IPS DF 6.9 (cell line): ENCODE results near the gene UQCC5.

Source experiments
- DNase-seq: peaks from one replicate; pipeline ENCODE4 v3.0.0-alpha.2; 2013; ENCODE audit warnings: low read depth, low spot score
- H3K27ac ChIP-seq: one replicate; pipeline ENCODE4 v1.5.1; 2013; ENCODE audit warnings: low read length, control low read depth
- H3K27me3 ChIP-seq: 2 replicates; pipeline ENCODE4 v1.6.1; 2013; ENCODE audit warnings: mild to moderate bottlenecking, low read length; ENCODE audit not compliant: control insufficient read depth, insufficient read depth
- H3K36me3 ChIP-seq: 2 replicates; pipeline ENCODE4 v1.6.1; 2013; ENCODE audit warnings: low read length; ENCODE audit not compliant: control insufficient read depth, insufficient read depth
- H3K4me1 ChIP-seq: 2 replicates; pipeline ENCODE4 v1.6.1; 2013; ENCODE audit warnings: low read length; ENCODE audit not compliant: control insufficient read depth, insufficient read depth
- H3K4me3 ChIP-seq: 2 replicates; pipeline ENCODE4 v1.5.1; 2013; ENCODE audit warnings: mild to moderate bottlenecking, low read length
- H3K9me3 ChIP-seq: 2 replicates; pipeline ENCODE4 v1.6.1; 2013; ENCODE audit warnings: low read length, inconsistent platforms; ENCODE audit not compliant: control insufficient read depth, insufficient read depth
- WGBS: extraction: QIAGEN DNeasy Blood & Tissue Kit; methylation state at CpG from one replicate; pipeline ENCODE4 v1.1.7; 2013; ENCODE audit warnings: mixed read lengths, missing lambda C conversion rate; ENCODE audit not compliant: insufficient read length, insufficient coverage; 5-methylcytosine and 5-hydroxymethylcytosine counted together

The UQCC5 gene

DNA sequence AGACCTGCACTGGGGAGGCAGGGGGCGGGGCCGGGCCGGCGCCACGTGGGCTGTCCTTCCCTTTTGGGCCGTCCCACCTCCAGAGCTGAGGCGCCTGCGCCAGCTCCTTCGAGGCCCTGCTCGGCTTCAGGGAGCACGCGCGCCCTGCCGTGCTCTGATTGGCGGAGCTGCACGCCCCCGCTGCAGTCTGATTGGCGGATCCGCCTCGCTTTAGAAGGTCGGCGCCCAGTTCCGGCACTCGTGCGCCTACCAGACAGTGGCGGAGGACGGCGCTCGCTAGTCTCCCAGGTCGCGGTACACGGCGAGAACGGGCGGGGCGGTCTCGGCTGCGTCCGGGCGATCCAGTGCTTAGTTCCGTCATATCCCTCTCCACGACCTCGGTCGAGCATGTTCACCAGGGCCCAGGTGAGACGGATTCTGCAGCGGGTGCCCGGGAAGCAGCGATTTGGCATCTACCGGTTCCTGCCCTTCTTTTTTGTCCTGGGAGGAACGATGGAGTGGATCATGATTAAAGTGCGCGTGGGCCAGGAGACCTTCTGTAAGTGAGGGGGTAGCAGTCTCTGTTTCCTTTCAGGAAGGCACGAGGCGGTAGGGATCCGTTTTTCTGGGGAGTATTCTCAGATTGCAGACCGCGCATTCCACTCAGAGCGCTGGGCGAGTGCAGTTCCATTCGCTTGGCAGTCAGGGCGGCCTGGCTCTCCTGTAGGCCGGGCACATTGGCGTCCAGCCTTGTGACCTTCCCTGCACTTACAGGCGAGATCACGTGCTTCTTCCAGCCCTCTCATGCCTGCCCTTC, at the start of gene UQCC5:
TSS of gene UQCC5 (plus strand) at position 237 of the 796 bp plus-strand sequence. CDS start at position 388, 151 bp downstream.
- Histone ChIP-seq H3K27ac (no peak within 1 kb of the TSS), H3K36me3 (no peaks in the 10 kb centered on the region), H3K27me3 (no peaks in the 10 kb centered on the region), H3K9me3 (no peaks in the 10 kb centered on the region), H3K4me1 (0 out of 2 replicates have a peak, but pooled peaks cover 7% of the 10 kb centered on the region), H3K4me3 (peak within 1 kb of the TSS; percentile 64; the same call in 1 of the 2 replicates)
- peak; percentile 93 for DNase-seq
- WGBS = no CpG with 5 or more reads among the region's 65 CpGs

GRCh38 chr3:52487050-52487787, 49.2 kb upstream of the UQCC5 start:
- WGBS = no CpG with 5 or more reads among the region's 31 CpGs
- Histone ChIP-seq H3K27me3 (no peaks in the 10 kb centered on the region), H3K9me3 (no peaks in the 10 kb centered on the region), H3K4me3 (no peak overlapping the region), H3K36me3 (peaks cover 49% of the 10 kb centered on the region), H3K27ac (no peak overlapping the region), H3K4me1 (no peaks in the 10 kb centered on the region; the same call in 1 of the 2 replicates)
- DNase-seq = no peak

DNA sequence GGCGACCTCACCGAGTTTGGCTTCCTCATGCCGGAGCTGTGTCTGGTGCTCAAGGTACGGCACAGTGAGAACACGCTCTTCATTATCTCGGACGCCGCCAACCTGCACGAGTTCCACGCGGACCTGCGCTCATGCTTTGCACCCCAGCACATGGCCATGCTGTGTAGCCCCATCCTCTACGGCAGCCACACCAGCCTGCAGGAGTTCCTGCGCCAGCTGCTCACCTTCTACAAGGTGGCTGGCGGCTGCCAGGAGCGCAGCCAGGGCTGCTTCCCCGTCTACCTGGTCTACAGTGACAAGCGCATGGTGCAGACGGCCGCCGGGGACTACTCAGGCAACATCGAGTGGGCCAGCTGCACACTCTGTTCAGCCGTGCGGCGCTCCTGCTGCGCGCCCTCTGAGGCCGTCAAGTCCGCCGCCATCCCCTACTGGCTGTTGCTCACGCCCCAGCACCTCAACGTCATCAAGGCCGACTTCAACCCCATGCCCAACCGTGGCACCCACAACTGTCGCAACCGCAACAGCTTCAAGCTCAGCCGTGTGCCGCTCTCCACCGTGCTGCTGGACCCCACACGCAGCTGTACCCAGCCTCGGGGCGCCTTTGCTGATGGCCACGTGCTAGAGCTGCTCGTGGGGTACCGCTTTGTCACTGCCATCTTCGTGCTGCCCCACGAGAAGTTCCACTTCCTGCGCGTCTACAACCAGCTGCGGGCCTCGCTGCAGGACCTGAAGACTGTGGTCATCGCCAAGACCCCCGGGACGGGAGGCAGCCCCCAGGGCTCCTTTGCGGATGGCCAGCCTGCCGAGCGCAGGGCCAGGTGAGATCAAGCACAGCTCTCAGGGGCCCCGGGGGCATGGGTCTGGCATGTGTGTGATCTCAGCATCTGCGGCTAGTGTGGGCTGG, 48.4 kb upstream of the UQCC5 start:
- WGBS = no CpG with 5 or more reads among the region's 59 CpGs
- DNase-seq = no peak
- H3K4me3 ChIP-seq = no peak overlapping the region
- no peak overlapping the region for H3K27ac ChIP-seq
- H3K36me3 ChIP-seq = peaks cover 50% of the 10 kb centered on the region
- no peaks in the 10 kb centered on the region for H3K27me3 ChIP-seq
- H3K4me1 ChIP-seq = no peaks in the 10 kb centered on the region; the same call in 1 of the 2 replicates
- H3K9me3 ChIP-seq = no peaks in the 10 kb centered on the region

DNA sequence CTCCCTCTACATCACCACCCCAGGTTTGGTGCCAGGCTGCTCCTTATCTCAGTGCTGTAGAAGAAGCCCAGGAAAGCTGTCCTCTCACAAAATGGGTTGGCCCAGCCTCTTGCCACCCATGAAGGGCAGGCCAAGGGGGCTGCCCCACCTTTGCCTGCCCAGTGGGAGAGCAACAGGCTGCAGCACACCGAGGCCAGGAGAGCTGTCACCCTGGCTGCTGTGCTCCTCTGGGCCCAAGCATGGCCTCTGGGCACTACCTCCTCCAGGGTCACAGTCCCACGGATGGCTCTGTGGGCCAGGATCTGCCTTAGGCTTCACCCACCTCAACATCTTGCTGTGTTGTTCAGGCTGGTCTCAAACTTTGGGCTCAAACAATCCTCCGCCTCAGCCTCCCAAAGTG, 47.7 kb upstream of the UQCC5 start:
- H3K4me1 ChIP-seq = no peaks in the 10 kb centered on the region; the same call in 1 of the 2 replicates
- H3K27me3 ChIP-seq = no peaks in the 10 kb centered on the region

GRCh38 chr3:52489453-52489852, 47.0 kb upstream of the UQCC5 start:
- WGBS = no CpG with 5 or more reads among the region's 18 CpGs
- no peaks in the 10 kb centered on the region; the same call in 1 of the 2 replicates for H3K4me1 ChIP-seq
- H3K9me3 ChIP-seq = no peaks in the 10 kb centered on the region
- no peak overlapping the region for H3K4me3 ChIP-seq
- peaks cover 49% of the 10 kb centered on the region for H3K36me3 ChIP-seq
- H3K27me3 ChIP-seq = no peaks in the 10 kb centered on the region
- no peak overlapping the region for H3K27ac ChIP-seq
- no peak for DNase-seq

More for the DNA sequence above, 47.7 kb upstream of the UQCC5 start:
- no CpG with 5 or more reads among the region's 3 CpGs for WGBS
- no peaks in the 10 kb centered on the region for H3K9me3 ChIP-seq
- DNase-seq = no peak
- no peak overlapping the region for H3K4me3 ChIP-seq
- no peak overlapping the region for H3K27ac ChIP-seq
- H3K36me3 ChIP-seq = peaks cover 49% of the 10 kb centered on the region

DNA sequence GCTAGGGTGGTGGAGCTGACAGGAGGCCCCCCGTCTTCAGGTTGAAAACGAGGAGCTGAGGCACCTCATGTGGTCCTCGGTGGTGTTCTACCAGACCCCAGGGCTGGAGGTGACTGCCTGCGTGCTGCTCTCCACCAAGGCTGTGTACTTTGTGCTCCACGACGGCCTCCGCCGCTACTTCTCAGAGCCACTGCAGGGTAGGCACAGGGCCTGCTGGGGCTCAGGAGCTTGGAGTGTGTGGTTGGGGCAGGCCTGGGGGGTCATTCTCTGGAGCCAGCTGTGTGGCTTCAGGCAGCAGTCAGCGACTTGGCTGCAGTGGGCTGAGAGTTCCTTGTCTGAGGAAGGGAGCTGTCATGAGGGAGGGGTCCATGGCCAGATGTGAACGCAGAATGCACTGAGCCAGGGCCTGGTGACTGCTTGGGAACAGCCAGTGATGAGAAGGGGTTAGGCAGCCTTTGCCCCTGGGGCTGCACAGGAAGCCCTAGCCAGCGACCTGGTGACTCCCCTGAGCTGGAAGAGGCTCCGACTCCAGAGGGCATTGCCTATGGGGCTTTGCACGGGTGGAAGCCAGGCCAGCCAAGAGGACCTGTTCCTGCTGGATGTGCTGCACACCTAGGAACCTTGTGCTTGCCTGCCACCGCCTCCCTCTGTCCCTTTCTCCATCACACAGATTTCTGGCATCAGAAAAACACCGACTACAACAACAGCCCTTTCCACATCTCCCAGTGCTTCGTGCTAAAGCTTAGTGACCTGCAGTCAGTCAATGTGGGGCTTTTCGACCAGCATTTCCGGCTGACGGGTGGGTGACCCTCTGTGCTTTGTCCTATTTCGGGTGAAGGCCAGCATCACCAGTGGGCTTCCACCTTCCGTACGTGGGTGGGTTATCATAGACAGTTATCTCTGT, 46.1 kb upstream of the UQCC5 start:
- Histone ChIP-seq H3K27me3 (no peaks in the 10 kb centered on the region), H3K36me3 (peaks cover 49% of the 10 kb centered on the region), H3K4me3 (no peak overlapping the region), H3K9me3 (no peaks in the 10 kb centered on the region), H3K27ac (no peak overlapping the region), H3K4me1 (peaks cover 1% of the 10 kb centered on the region)
- no CpG with 5 or more reads among the region's 22 CpGs for WGBS
- no peak for DNase-seq

DNA sequence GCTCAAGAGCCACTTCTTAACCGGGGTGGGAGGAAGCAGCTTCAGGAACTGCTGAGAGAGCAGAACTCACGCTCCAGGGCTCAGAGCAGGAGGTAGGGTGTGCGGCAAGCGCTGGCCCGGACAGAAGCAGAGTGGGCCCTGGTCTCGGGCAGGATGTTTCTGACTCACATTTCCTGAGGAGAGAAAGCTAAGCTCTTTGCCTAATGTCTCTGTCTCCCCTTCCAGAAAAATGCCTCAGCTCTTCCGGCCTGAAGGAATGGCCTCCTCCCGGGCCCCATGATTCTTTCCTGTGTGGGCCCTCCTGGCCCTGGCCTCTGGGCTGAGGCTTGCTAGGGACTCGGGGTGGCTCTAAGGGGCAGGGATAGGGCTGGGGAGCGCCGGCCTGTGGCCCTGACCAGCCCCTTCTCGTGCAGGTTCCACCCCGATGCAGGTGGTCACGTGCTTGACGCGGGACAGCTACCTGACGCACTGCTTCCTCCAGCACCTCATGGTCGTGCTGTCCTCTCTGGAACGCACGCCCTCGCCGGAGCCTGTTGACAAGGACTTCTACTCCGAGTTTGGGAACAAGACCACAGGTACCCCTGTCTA, 45.4 kb upstream of the UQCC5 start:
- no peak overlapping the region for H3K27ac ChIP-seq

GRCh38 chr3:52492059-52492458, 44.3 kb upstream of the UQCC5 start:
- Histone ChIP-seq H3K4me3 (no peak overlapping the region), H3K36me3 (peaks cover 49% of the 10 kb centered on the region), H3K4me1 (peaks cover 2% of the 10 kb centered on the region), H3K27me3 (no peaks in the 10 kb centered on the region), H3K9me3 (no peaks in the 10 kb centered on the region), H3K27ac (no peak overlapping the region)
- WGBS = no CpG with 5 or more reads among the region's 21 CpGs
- no peak for DNase-seq

More for the DNA sequence above, 45.4 kb upstream of the UQCC5 start:
- WGBS = no CpG with 5 or more reads among the region's 23 CpGs
- no peaks in the 10 kb centered on the region for H3K9me3 ChIP-seq
- DNase-seq = no peak
- H3K4me3 ChIP-seq = no peak overlapping the region
- H3K4me1 ChIP-seq = peaks cover 2% of the 10 kb centered on the region
- no peaks in the 10 kb centered on the region for H3K27me3 ChIP-seq
- H3K36me3 ChIP-seq = peaks cover 49% of the 10 kb centered on the region
